ENCODE measurements around the gene ZBTB8OS.
"Not testable (repeated sequence)": the region's sequence is repeated elsewhere in the genome, so short reads cannot be mapped to it uniquely, and the experiment has no call there.

ZBTB8OS gene

DNA sequence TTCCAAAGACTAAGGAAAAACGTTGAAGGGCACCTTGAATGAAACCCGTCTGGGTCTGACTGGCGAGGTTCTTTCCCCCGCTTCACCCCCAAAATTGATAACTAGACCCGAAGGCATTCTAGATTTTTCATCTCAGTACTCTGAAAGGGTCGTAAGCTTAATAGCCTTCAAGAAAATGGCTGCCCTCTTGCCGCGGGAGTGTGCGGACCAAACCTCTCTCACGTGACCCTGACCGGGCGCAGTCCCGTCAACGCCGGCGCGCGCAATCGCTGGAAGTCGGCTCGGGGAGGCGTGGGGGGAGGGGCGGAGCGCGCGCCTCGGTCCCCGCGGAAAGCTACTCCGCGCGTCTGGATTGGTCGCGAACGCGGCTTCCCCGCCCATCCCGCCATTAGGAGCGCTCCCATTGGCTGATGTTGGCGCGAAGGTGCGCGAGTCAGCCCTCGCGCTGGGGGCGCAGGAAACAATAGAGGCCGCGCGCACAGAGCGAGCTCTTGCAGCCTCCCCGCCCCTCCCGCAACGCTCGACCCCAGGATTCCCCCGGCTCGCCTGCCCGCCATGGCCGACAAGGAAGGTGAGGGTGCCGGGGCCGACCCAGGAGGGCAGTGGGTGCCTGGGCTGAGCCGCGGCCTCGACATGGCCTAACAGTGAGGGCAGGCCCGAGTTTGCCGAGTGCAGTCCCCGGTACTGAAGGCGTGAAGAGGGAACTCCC, 556 bp upstream of the ZBTB8OS start, which contains the start of gene RBBP4:
TSS of gene RBBP4 (plus strand) at position 457 of the 709 bp plus-strand sequence. CDS start at position 556, 99 bp downstream.
- DNase-seq (ENCODE audit: low read depth in 2 of 2) = peak; percentile 97 to 99

DNA sequence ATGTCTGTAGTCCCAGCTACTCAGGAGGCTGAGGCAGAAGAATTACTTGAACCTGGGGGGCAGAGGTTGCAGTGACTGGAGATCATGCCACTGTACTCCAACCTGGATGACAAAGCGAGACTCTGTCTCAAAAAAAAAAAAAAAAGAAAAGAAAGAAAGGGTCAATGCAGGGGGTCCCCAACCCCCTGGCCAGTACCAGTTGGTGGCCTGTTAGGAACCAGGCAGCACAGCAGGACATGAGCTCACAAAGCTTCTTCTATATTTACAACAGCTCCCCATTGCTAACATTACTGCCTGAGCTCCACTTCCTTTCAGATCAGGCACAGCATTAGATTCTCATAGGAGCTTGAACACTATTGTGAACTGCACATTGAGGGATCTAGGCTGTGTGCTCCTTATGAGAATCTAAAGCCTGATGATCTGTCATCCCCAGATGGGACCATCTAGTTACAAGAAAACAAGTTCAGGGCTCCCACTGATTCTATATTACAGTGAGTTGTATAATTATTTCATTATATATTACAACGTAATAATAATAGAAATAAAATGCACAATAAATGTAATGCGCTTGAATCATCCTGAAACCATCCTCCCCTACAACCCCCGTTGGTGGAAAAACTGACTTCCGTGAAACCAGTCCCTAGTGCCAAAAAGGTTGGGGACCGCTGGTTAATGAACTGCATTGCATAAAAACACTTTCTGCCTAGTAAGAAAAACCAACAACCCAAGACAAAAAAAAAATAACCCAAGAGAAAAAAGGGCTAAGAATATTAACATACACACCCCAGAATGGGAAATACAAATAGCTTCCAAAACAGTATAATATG, 2.8 kb downstream of the ZBTB8OS start:
- no peak for DNase-seq (ENCODE audit: low read depth in 2 of 2)

DNA sequence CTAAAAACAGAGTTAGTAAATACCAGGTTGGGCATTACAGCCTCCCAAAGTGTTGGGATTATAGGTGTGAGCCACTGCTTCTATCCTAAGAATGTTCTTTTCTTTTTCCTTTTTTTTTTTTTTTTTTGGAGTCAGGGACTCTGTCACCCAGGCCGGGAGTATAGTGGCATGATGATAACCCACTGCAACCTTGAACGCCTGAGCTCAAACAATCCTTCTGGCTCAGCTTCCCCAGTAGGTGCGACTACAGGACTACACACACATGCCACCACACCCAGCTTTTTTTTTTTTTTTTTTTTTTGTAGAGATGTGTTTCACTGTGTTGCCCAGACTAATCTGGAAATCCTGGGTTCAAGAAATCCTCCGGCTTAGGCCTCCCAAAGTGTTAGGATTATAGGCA, 5.9 kb downstream of the ZBTB8OS start:
- DNase-seq (ENCODE audit: low read depth in 2 of 2) = no peak

DNA sequence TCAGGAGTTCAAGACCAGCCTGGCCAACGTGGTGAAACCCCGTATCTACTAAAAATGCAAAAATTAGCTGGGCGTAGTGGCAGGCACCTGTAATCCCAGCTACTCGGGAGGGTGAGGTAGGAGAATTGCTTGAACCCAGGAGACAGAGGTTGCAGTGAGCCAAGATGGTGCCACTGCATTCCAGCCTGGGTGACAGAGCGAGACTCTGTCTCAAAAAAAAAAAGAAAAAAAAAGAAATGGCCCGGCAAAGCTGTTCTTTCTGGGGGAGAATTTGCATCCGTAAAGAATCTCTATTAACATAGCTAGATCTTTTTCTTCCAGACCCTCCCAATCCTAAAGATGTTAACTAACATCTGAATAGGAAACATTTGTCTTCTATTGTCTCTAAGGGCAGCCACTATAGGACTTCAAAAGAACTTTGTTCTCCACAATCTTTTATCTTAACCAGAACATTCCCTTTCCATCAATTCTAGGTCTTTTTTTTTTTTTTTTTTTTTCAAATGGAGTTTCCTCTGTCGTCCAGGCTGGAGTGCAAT, 8.0 kb downstream of the ZBTB8OS start:
- not testable (repeated sequence) for DNase-seq (ENCODE audit: low read depth in 2 of 2)

- DNase-seq (ENCODE audit: low read depth in 2 of 2) = no peak
These were observed 10.8 kb downstream of the ZBTB8OS start for GRCh38 chr1:32639489-32640075.

DNA sequence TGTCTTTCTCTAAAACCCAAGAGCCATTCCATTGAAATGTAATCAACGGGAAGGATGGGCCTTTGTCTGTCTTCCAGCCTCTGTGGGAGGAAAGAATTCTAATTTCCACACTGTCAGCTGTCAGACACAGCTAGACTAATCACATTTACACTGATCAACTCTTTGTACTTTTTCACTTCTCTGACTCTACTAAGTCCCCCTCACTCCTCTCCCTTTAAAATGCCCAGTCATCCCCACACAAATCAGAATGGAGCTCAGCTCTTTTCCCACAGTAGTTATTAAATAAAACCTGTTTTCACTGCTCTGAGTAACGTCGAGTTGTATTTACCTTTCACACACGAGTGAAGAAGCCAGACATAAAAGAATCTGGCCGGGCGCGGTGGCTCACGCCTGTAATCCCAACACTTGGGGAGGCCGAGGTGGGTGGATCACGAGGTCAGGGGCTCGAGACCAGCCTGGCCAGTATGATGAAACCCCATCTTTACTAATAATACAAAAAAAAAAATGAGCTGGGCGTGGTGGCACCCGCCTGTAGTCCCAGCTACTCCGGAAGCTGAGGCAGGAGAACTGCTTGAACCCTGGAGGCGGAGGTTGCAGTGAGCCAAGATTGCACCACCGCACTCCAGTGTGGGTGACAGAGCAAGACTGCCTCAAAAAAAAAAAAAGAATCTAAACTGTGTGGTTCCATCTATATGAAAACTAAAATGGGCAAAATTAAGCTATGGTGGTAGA, 13.3 kb downstream of the ZBTB8OS start:
- no peak for DNase-seq (ENCODE audit: low read depth in 2 of 2)

- DNase-seq (ENCODE audit: low read depth in 2 of 2) = no peak
These were observed 14.7 kb downstream of the ZBTB8OS start for GRCh38 chr1:32635508-32636277.

GRCh38 chr1:32632829-32633228, 17.5 kb downstream of the ZBTB8OS start:
- DNase-seq (ENCODE audit: low read depth in 2 of 2) = no peak

DNA sequence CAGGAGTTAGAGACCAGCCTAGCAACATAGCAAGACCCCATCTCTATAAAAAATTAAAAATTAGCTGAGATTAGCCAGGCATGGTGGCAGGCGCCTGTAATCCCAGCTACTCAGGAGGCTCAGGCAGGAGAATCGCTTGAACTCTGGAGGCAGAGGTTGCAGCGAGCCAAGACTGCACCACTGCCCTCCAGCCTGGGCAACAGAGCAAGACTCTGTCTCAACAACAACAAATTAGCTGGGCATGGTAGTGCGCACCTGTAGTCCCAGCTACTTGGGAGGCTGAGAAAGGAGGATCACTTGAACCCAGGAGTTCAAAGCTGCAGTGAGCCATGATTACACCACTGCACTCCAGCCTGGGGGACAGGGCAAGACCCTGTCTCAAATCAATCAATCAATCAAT, 20.2 kb downstream of the ZBTB8OS start:
- DNase-seq (ENCODE audit: low read depth in 2 of 2) = not testable (repeated sequence)

- no peak for DNase-seq (ENCODE audit: low read depth in 2 of 2)
These were observed 22.7 kb downstream of the ZBTB8OS start for GRCh38 chr1:32627596-32628162.

DNA sequence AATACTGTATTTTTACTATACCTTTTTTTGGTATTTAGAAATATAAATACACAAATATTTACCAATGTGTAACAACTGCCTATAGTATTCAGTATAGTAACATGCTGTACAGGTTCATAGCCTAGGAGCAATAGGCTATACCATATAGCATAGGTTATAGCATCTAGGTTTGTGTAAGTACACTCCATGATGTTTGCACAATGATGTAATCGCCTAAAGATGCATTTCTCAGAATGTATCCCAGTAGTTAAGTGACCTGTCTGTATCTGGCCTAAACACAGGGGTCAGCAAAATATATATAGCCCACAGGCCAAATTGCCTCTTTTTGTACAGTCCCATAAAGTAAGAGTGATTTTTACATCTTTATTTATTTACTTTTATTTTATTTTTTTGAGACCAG, 24.2 kb downstream of the ZBTB8OS start:
- no peak for DNase-seq (ENCODE audit: low read depth in 2 of 2)

GRCh38 chr1:32623775-32624174, 26.6 kb downstream of the ZBTB8OS start:
- peak in 1 of 2 donors; percentile 28 for DNase-seq (ENCODE audit: low read depth in 2 of 2)

- no peak for DNase-seq (ENCODE audit: low read depth in 2 of 2)
These were observed 27.3 kb downstream of the ZBTB8OS start for GRCh38 chr1:32622806-32623681.

DNA sequence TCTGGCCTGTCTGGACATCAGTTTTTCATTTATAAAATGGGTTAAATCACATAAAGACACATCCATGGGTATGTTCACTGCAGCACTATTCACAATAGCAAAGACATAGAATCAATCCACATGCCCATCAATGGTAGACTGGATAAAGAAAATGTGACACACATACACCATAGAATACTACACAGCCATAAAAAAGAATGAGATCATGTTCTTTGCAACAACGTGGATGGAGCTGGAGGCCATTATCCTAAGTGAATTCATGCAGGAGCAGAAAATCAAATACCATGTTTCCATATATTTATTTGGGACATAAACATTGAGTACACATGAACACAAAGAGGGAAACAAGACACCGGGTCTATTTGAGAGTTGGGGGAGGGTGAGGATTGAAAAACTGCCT, 28.1 kb downstream of the ZBTB8OS start:
- no peak for DNase-seq (ENCODE audit: low read depth in 2 of 2)

DNA sequence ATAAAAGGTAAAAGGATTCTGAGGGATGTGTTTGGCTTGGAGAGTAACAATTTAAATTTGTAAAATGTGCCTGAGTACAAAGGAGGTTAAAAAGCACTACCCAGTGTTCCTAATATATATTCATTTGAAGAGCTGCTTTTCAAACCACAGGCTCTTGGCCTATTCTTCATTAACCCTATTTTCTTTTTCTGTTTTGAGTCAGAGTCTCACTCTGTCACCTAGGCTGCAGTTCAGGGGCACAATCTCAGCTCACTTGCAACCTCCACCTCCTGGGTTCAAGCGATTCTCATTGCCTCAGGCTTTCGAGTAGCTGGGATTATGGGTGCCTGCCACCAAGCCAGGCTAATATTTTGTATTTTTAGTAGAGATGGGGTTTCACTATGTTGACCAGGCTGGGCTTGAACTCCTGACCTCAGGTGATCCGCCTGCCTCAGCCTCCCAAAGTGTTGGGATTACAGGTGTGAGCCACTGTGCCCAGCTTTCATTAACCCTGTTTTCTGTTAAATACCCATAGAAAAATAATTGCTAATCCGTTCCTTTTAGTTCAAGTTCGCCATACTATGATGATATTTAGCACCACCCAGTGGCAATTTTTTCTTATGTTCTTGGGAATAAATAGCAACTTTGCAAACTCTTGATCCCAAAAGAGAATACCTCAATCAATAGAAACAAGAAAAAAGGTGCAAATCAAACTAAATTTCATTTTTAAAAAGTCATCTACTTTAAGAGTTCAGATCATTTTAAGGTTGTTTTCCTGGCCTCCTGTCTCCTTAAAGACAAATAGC, 30.5 kb downstream of the ZBTB8OS start:
- DNase-seq (ENCODE audit: low read depth in 2 of 2) = no peak

DNA sequence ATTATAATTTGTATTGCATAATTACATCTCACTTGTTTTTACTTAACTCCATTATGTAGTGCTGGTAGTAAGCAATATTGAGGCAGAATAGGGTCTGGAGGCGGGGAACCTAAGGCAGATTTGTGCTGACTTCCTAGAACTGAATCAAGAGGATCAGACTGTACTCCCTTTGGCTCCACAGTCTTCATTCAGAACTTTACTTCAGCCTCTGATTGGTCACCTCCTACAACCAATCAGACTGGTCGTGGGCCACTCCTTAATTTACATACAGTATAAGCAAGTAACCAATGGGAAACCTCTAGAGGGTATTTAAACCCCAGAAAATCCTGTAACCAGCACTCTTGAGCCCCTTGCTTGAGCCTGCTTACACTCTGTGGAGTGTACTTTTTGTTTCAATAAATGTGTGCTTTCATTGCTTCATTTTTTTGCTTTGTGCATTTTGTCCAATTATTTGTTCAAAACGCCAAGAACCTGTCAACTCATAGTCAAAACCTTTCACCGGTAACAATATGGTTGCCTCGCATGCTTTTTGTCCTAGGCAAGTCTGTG, 31.6 kb downstream of the ZBTB8OS start:
- no peak for DNase-seq (ENCODE audit: low read depth in 2 of 2)

DNA sequence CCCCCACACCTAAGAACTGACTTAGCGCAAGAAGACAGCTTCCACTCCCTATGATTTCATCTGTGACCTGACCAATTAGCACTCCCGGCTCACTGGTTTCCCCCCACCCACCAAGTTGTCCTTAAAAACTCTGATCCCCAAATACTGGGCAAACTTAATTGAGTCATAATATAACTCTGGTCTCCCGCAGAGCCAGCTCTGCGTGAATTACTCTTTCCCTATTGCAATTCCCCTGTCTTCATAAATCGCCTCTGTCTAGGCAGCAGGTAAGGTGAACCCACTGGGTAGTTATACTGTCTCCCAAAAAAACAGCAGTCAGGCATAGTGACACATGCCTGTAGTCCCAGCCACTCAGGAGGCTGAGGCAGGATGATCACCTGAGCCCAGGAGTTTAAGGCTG, 36.9 kb downstream of the ZBTB8OS start:
- DNase-seq (ENCODE audit: low read depth in 2 of 2) = no peak

- peak; percentile 38 to 47 for DNase-seq (ENCODE audit: low read depth in 2 of 2)
These were observed 38.0 kb downstream of the ZBTB8OS start for GRCh38 chr1:32612189-32612881.

Measured in stimulated activated CD8-positive, alpha-beta memory T cell treated with anti-CD3 and anti-CD28 coated beads, Interleukin-2, amount 100 ng/mL, for 48 hours (primary cell).